HG02798 (cell line): ENCODE results near the gene JTB.

Experiments used
- ATAC-seq: cut with Tn5 transposase; IDR thresholded peaks from one replicate; pipeline ENCODE4 v1.9.1; 2021; ENCODE audit warnings: mild to moderate bottlenecking; ENCODE audit not compliant: unreplicated experiment, poor library complexity

JTB gene

DNA sequence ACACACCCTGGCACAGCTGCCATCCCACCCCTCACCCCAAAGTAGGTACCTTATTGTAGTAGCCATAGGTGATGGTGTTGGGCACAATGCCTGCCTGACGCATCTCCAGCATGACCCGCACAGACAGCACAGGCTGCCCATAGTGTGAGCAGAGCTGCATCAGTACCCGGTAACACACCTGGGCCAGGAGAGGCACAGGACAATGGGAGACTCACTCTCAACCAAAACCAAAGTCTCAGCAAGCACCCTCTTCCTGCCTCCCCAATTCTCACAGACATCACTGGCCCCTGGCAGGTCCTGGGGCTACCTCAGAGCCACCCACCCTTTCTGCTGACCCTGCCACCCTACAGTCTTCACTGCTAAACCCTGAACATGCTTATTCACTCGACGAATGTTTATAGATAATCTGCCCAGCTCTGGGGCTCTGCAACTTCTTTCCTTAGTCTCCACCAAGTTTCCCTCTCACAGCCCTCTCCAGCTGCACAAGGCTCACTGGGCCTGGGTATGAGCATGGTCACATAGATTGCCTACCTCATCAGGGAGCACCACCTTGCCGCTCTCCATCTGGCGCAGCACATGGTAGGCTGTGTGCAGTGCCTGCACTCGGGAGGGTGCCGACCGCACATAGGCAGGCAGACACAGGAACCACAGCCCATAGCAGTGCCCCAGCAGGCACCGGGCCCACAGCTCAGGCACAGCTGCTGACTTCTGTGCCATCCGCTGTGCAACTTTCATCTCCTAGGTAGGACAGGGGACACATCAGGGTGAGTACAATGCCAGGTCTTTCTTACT is 41.3 kb downstream of the JTB start:
- ATAC-seq, result no peak

DNA sequence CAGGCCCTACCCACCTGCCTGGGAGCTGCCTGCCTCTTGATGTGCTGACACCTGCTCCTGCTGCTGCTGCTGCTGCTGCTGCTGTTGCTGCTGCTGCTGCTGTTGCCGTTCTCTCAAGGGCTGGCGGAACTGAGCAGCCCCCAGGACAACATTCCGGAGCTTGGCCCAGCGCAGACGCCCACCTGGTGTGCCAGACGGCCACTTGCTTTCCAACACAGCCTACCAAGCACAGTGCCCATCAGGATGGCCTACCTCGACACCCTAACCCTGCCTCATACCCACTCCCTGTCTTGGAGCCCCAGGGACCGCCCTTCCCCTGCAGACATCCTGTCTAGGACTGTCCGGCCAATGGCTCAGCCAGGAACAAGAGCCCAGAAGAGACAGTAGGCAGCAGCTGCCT is 42.7 kb downstream of the JTB start:
- ATAC-seq, result no peak

DNA sequence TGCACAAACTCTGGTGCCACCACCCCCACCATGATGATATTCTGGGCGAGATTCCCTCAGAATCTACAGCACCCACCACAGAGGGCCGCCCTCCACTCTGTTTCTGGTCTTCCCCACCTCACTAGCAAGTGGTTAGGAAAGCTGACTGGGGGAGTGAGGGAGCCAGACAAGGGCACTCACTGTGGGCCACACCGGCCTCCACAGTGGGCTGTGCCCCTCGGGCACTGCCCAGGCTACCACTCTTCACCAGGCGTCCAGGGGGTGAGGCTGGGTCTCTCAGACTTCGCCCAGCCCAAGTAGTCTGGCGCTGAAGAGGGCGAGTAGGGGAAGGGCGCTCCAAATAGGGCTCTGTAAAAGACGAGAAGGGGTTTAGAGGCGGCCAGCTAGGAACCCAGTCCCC is 43.5 kb downstream of the JTB start:
- ATAC-seq, result no peak

DNA sequence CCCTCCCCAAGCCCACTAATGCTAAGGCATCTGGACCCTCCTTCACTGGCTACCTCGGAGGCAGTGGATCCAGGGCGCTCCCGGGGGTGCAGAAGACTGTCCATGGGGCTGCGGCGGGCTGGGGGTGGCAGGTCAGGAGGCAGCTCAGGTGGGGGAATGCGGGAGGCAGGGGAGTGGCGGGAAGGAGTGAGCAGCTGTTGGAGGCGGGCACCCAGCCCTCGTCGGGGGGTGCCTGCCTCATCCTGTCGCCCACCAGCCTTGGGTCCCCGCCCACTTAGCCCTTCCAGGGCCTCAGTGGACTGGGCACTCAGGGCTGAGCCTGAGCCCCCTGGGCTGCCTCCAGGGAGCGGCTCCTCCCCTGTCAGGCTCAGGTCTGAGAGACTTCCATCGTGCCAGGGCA is 44.0 kb downstream of the JTB start:
- no peak for ATAC-seq

DNA sequence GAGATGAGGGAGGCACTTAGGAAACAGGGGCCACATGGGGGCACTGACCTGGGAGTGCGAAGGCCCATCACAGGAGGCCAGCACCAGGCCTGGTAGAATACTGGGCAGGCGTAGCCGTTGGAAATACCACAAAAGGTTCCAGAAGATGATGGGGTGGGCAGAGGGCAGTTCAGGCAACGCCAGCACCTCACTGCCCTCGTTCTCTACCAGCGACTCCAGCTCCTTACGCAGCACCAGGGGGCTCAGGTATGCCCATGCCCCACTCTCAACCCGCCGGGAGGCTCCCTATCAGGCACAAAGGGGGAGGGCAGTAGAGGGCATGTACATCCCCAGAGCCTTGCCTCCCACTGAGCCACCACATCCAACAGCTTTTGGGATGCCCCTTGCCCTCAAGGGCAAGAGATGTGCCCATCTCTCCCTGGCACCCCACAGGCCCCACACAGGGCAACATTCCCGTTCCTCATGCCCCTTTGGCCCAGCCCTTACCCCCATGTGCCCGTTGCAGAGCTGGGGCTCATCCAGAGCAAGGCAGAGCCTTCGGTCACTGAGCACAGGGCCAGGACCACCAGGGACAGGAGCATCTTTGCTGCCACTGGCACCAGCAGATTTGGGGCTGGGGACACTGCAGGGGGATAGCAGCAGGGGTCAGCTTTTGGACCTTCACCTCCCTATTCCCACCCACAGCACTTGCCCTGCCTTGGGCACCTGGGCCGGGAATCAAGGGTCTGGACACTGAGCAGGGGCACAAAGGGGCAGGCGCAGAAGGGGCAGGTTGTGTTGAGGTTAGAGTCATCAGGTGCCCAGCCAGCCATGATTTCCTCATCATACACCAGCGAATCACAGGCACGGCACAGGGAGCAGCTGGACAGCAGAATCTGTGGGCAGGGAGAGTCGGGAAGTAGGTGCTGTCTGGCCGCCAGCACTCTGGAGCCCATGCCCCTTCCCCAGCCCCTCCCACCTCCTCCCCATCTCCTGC is 45.0 kb downstream of the JTB start:
- ATAC-seq, result no peak

DNA sequence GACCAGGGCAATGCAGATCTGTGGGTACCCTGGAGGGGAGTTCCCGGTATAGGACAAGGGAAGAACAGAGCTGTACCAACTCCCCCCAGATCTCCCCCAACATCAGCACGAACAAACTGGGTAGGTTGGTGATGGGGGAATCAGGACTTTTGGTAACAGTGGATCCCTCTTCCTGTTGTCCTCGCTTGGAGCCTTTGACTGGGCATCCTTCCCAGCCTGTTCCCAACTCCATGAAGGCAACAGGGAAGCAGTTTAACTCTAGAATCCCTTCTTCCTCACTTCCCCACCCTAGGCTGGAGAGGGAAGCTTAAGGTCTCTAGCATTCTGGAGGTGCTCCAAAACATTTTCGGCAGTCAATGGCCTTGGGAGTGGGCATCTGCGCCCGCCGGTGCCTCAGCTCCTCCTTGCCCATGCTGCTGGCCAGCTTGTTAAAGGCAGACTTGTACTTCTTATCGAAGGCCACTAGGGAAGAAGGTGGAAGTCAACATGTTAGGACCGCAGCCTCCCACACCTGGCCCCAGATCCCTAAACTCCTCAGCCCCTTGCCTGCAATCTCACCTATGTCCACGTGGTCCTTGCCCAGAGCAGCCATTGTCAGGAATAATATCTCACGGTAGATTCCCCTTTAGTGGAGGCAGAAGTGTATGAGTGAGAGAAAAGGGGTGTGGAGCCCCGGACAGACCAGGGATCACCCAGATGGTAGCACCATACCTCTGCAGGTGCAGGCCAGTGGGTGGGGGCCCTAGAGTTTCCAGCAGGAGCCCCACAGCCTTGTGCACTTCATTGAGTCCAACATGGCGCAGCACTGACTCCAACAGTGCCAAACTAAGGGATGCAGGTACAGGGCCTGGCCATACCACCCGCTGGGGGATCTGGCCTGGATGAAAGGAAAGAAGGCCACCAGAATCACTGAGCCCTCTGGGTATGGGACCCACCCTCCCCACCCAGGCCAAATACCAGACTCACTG is 47.2 kb downstream of the JTB start:
- ATAC-seq, result no peak

DNA sequence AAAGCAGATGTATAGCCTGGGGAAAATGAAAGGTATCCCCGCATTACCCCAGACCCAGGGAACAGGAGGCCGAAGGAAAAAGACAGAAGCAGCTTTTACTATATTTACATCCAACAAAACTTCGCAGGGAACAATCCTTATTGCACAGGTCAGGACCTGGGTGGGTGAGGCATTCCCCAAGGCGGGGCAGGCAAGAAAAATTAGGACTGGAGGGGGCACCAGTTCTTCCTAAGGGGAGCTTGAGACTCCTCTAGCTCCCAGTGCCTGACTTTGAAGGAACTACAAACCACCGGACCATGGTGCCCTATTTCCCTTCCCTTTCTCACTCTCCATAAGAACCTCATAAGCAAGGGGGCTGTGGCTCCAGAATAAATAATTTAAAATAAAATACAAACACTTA is 48.0 kb downstream of the JTB start:
- no peak for ATAC-seq

DNA sequence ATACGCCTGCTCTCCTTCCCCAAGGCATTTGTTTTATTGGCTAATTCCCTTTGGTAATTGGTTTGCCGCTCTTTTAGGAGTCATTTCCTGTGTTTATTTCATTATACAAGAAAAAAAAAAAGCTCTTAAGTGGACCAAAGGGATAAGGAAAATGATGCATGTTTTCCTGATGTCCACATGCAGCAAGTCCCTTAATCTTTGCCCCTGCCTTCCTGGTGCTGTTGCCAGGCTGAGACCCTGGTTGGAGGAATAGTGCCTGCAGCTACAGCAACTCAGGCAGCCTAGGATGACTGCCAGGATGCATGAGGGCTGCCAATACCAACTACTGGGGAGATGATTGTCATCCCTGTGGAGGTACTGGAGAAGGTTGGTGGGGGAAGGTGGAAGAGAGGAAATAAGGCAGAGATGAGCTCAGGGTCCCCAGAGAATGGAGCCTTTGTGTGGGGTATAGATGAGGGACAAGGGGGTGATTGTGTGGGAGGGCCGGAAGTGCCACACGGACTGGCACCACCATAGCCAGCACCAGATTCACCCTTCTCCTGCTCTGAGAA is 48.6 kb downstream of the JTB start:
- ATAC-seq, result no peak

DNA sequence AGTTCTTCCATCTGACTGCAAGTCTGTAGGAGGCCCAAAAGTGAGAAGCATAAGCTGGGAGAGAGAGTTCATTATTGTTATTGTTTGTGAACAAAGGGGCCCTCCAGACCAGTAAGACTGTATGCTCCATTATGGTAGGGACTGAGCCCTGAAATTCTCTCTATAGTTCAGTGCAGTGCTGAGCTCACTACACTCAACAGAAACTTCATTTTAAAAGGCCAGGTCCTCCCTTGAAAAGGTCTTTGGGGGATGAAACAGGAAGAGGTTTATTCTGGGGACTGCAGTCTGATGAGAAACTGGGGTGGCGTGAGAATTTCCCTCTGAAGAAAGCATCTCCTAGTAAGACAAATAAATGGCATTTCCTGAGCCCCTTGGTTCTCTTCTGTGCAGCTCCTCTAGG is 49.2 kb downstream of the JTB start:
- ATAC-seq, result no peak

DNA sequence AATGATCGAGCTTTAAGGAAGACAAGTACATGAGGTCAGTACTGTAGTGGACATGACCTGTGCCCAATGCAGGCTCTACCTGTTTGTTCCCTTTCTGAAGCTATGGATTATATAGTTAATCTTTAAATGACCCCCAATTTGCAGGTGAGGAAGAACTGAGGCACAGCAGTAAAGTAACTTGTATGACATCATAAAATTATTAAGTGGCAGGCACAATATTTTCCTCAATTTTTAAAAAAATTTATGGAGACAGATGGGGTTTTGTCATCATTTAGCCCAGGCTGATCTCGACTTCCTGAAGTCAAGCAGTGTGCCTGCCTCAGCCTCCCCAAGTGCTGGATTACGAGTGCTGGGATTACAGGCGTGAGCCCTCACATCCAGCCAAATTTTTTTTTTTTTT is 51.1 kb downstream of the JTB start:
- no peak for ATAC-seq
